HG02884 (cell line): ENCODE measurements around the gene PER2.

Experiments
- ATAC-seq: cut with Tn5 transposase; IDR thresholded peaks from one replicate; pipeline ENCODE4 v1.9.1; 2021; ENCODE audit warnings: mild to moderate bottlenecking, moderate library complexity; ENCODE audit not compliant: unreplicated experiment

PER2 gene

GRCh38 chr2:238250896-238251295 lies 37.5 kb downstream of the PER2 start:
- ATAC-seq = no peak

- no peak for ATAC-seq
Observed at GRCh38 chr2:238247841-238248453, 40.5 kb downstream of the PER2 start.

- ATAC-seq = no peak
Observed at GRCh38 chr2:238247002-238247822, 41.2 kb downstream of the PER2 start.

GRCh38 chr2:238244151-238244550 lies 44.3 kb downstream of the PER2 start:
- no peak for ATAC-seq

- no peak for ATAC-seq
Observed at GRCh38 chr2:238243496-238244076, 44.8 kb downstream of the PER2 start.

GRCh38 chr2:238242731-238243495 lies 45.5 kb downstream of the PER2 start:
- no peak for ATAC-seq

- no peak for ATAC-seq
Observed at GRCh38 chr2:238241970-238242369, 46.4 kb downstream of the PER2 start.

- no peak for ATAC-seq
Observed at GRCh38 chr2:238240757-238241711, 47.4 kb downstream of the PER2 start.

- ATAC-seq = peak; percentile 80
Observed at GRCh38 chr2:238239863-238240756, 48.3 kb downstream of the PER2 start, which contains the start of gene HES6. Gene HES6 (minus strand): TSS chr2:238240038. CDS start chr2:238239905, 133 bp downstream.

GRCh38 chr2:238239543-238239862 lies 48.9 kb downstream of the PER2 start:
- ATAC-seq = no peak

GRCh38 chr2:238238766-238239542 lies 49.5 kb downstream of the PER2 start:
- no peak for ATAC-seq

GRCh38 chr2:238238311-238238765 lies 50.1 kb downstream of the PER2 start:
- no peak for ATAC-seq

- ATAC-seq = no peak
Observed at GRCh38 chr2:238237431-238238135, 50.8 kb downstream of the PER2 start.

- no peak for ATAC-seq
Observed at GRCh38 chr2:238236571-238236970, 51.8 kb downstream of the PER2 start.

GRCh38 chr2:238235856-238236255 lies 52.6 kb downstream of the PER2 start:
- no peak for ATAC-seq

- no peak for ATAC-seq
Observed at GRCh38 chr2:238235331-238235732, 53.1 kb downstream of the PER2 start.

- no peak for ATAC-seq
Observed at GRCh38 chr2:238233625-238234024, 54.8 kb downstream of the PER2 start.

- no peak for ATAC-seq
Observed at GRCh38 chr2:238231809-238232208, 56.6 kb downstream of the PER2 start.
